H1 (cell line): ENCODE results near the gene TRMT61B. TPM values are rescaled to one million over a fixed set of nuclear protein-coding genes. Genes with fewer than 3 reads are reported as not detected.

Experiments used
- BCL11A ChIP-seq, 2 experiments: IDR thresholded peaks; one replicate each; pipeline ENCODE4 v1.6.1; 2011; ENCODE audit warnings: low read depth in 2 of 2, low read length in 2 of 2, mild to moderate bottlenecking in 2 of 2
- BRCA1 ChIP-seq: IDR thresholded peaks from 2 replicates; pipeline ENCODE4 v1.6.1; 2012; ENCODE audit warnings: low read depth, low read length, improper control_type of control experiment
- JUND ChIP-seq: IDR thresholded peaks from 2 replicates; pipeline ENCODE4 v1.6.1; 2011; ENCODE audit warnings: mild to moderate bottlenecking, improper control_type of control experiment, low read length
- NANOG ChIP-seq: IDR thresholded peaks from 2 replicates; pipeline ENCODE4 v1.6.1; 2011; ENCODE audit warnings: low read length, low read depth, mild to moderate bottlenecking, inconsistent platforms; ENCODE audit not compliant: insufficient read depth, poor library complexity, severe bottlenecking
- polyA plus RNA-seq, 7 experiments: library from polyadenylated mRNA; depleted of rRNA in 3 of 7; stranded (reverse) in 5 of 7; unstranded in 2 of 7; fragments of >200 nt in 5 of 7; fragments of 200-250 nt in 2 of 7; gene quantifications; 1 replicate in 5 of 7; 2 replicates in 1 of 7; 4 replicates in 1 of 7; pipeline versions ENCODE4 v1.2.1 to v1.2.3, GENCODE V29; 2011 to 2013; ENCODE audit warnings: missing spikeins in 2 of 7, mixed read lengths in 2 of 7
- total RNA-seq: library from RNA; stranded (reverse); fragmentation: NEBNext Ultra II Directional; extraction: Animal tissue kit (Norgen Biotek cat#: 25700); gene quantifications from 2 replicates; pipeline ENCODE4 v1.2.1, GENCODE V29; 2021
- TF ChIP-seq, protein P1 (sequence below): IDR thresholded peaks from 2 replicates; pipeline ENCODE4 v1.6.1; 2012; ENCODE audit warnings: inconsistent platforms
- TF ChIP-seq, protein P2 (sequence below): IDR thresholded peaks from 2 replicates; pipeline ENCODE4 v1.6.1; 2011; ENCODE audit warnings: low read length, improper control_type of control experiment

Gene TRMT61B
- total and polyA plus RNA-seq, 2 of the 8 experiments (the other 6 are each of a cell fraction or from before 2014, with no cell fraction given) = 10.4 to 27.8 TPM

- no peak for TF ChIP-seq JUND
- TF ChIP-seq NANOG = no peak
- no peak for TF ChIP-seq BCL11A (IDR thresholded peaks at IDR 0.05; ENCODE audit: low read depth in 2 of 2, low read length in 2 of 2)
- TF ChIP-seq, protein P1, sequence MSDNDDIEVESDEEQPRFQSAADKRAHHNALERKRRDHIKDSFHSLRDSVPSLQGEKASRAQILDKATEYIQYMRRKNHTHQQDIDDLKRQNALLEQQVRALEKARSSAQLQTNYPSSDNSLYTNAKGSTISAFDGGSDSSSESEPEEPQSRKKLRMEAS = no peak
- TF ChIP-seq, protein P2, sequence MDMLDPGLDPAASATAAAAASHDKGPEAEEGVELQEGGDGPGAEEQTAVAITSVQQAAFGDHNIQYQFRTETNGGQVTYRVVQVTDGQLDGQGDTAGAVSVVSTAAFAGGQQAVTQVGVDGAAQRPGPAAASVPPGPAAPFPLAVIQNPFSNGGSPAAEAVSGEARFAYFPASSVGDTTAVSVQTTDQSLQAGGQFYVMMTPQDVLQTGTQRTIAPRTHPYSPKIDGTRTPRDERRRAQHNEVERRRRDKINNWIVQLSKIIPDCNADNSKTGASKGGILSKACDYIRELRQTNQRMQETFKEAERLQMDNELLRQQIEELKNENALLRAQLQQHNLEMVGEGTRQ = no peak
- no peak for TF ChIP-seq BRCA1
Measured at GRCh38 chr2:28802975-28803429, 67.1 kb downstream of the TRMT61B start (continued).
